IMR-90 (cell line): ENCODE measurements around the gene HAVCR1. TPM values are rescaled to one million over a fixed set of nuclear protein-coding genes. Genes with fewer than 3 reads are reported as not detected.

Experiments used
- ATAC-seq: fragments of 200-7000 bp; cut with Tn5 transposase; 2 replicates; pipeline ENCODE4 v1.9.1; 2020; ENCODE audit warnings: low read depth, mild to moderate bottlenecking, moderate library complexity
- BruUV-seq: library from RNA; stranded (reverse); fragments of 400-500 nt; replicated peaks from 2 replicates; lab custom pipeline; 2021; lab: Mats Ljungman, UMichigan
- CTCF ChIA-PET: fragments of 300-600 bp; formaldehyde crosslinking; extraction: SDS; loops from one replicate; lab custom pipeline; 2021; ENCODE audit warnings: antibody characterized with exemption; lab: Yijun Ruan, JAX
- POLR2A ChIA-PET: fragments of 300-600 bp; sonication (Branson Sonifier 250); formaldehyde crosslinking; loops from one replicate; lab custom pipeline; 2022; ENCODE audit warnings: antibody characterized with exemption; ENCODE audit not compliant: unreplicated experiment; lab: Charles Lee
- DNase-seq: peaks from one replicate; pipeline ENCODE4 v3.0.0; 2013
- H2AFZ ChIP-seq: replicated peaks from 2 replicates; pipeline ENCODE3; 2013; ENCODE audit warnings: low read length, mild to moderate bottlenecking; ENCODE audit not compliant: poor library complexity
- H2AK5ac ChIP-seq: 2 replicates; pipeline ENCODE4 v1.6.1; 2013; ENCODE audit warnings: low read depth, low read length, inconsistent platforms
- H2AK9ac ChIP-seq: replicated peaks from 2 replicates; pipeline ENCODE3; 2013; ENCODE audit warnings: mild to moderate bottlenecking, low read depth, low read length, moderate library complexity; ENCODE audit not compliant: poor library complexity
- H2BK120ac ChIP-seq: 2 replicates; pipeline ENCODE4 v1.6.1; 2013; ENCODE audit warnings: low read depth, low read length, inconsistent platforms
- H2BK15ac ChIP-seq: 3 replicates; pipeline ENCODE4 v1.6.1; 2013; ENCODE audit warnings: low read depth, low read length, inconsistent platforms
- H2BK20ac ChIP-seq: 2 replicates; pipeline ENCODE4 v1.6.1; 2013; ENCODE audit warnings: low read depth, mild to moderate bottlenecking, inconsistent platforms, low read length, moderate library complexity
- H2BK5ac ChIP-seq: 2 replicates; pipeline ENCODE4 v1.6.1; 2013; ENCODE audit warnings: mild to moderate bottlenecking, low read depth, low read length, inconsistent platforms; ENCODE audit not compliant: poor library complexity, severe bottlenecking
- H3K14ac ChIP-seq: replicated peaks from 2 replicates; pipeline ENCODE4 v1.6.1; 2013; ENCODE audit warnings: low read depth, low read length, inconsistent platforms
- H3K18ac ChIP-seq: 2 replicates; pipeline ENCODE4 v1.6.1; 2013; ENCODE audit warnings: low read depth, low read length, control low read depth
- H3K23ac ChIP-seq: 2 replicates; pipeline ENCODE4 v1.6.1; 2013; ENCODE audit warnings: low read depth, low read length, inconsistent platforms
- H3K27ac ChIP-seq: 2 replicates; pipeline ENCODE4 v1.5.1; 2013; ENCODE audit warnings: mild to moderate bottlenecking, control low read depth, low read length; ENCODE audit not compliant: insufficient read depth
- H3K27me3 ChIP-seq: 2 replicates; pipeline ENCODE4 v1.6.1; 2013; ENCODE audit warnings: low read length; ENCODE audit not compliant: control insufficient read depth, insufficient read depth
- H3K36me3 ChIP-seq: 2 replicates; pipeline ENCODE4 v1.6.1; 2013; ENCODE audit warnings: low read length, mixed read lengths; ENCODE audit not compliant: control insufficient read depth, insufficient read depth
- H3K4ac ChIP-seq: 2 replicates; pipeline ENCODE4 v1.6.1; 2013; ENCODE audit warnings: low read depth, low read length, inconsistent platforms
- H3K4me1 ChIP-seq: 2 replicates; pipeline ENCODE4 v1.6.1; 2013; ENCODE audit warnings: low read length, mixed read lengths; ENCODE audit not compliant: control insufficient read depth, insufficient read depth
- H3K4me2 ChIP-seq: 2 replicates; pipeline ENCODE4 v1.6.1; 2013; ENCODE audit warnings: low read depth, mild to moderate bottlenecking, control low read depth, low read length, moderate library complexity
- H3K4me3 ChIP-seq: 2 replicates; pipeline ENCODE4 v1.5.1; 2013; ENCODE audit warnings: low read depth, mild to moderate bottlenecking, control low read depth, low read length, moderate library complexity; ENCODE audit not compliant: insufficient read depth
- H3K56ac ChIP-seq: 2 replicates; pipeline ENCODE4 v1.6.1; 2013; ENCODE audit warnings: low read length, inconsistent platforms; ENCODE audit not compliant: insufficient read depth; ENCODE audit errors: extremely low read depth
- H3K79me1 ChIP-seq, 2 experiments: 2 replicates each; pipeline ENCODE4 v1.6.1; 2013; ENCODE audit warnings: low read length in 2 of 2, inconsistent platforms in 1 of 2, low read depth in 1 of 2
- H3K9ac ChIP-seq: 2 replicates; pipeline ENCODE4 v1.6.1; 2013; ENCODE audit warnings: low read depth, low read length, control low read depth
- H3K9me1 ChIP-seq: 2 replicates; pipeline ENCODE4 v1.6.1; 2013; ENCODE audit warnings: low read length, inconsistent platforms; ENCODE audit not compliant: insufficient read depth
- H3K9me3 ChIP-seq: 2 replicates; pipeline ENCODE4 v1.6.1; 2013; ENCODE audit warnings: low read length; ENCODE audit not compliant: control insufficient read depth, insufficient read depth
- H4K20me1 ChIP-seq: 2 replicates; pipeline ENCODE4 v1.6.1; 2013; ENCODE audit warnings: low read length, inconsistent platforms; ENCODE audit not compliant: insufficient read depth
- H4K5ac ChIP-seq: 2 replicates; pipeline ENCODE4 v1.6.1; 2013; ENCODE audit warnings: mild to moderate bottlenecking, low read depth, low read length, control low read depth
- H4K8ac ChIP-seq, 2 experiments: 2 replicates each; pipeline ENCODE4 v1.6.1; 2013; ENCODE audit warnings: low read depth in 2 of 2, low read length in 2 of 2, control low read depth in 1 of 2, inconsistent platforms in 1 of 2
- H4K91ac ChIP-seq: 2 replicates; pipeline ENCODE4 v1.6.1; 2013; ENCODE audit warnings: low read depth, low read length, inconsistent platforms; ENCODE audit not compliant: insufficient read depth
- BHLHE40 ChIP-seq: fragments of 150-350 bp; IDR thresholded peaks from 2 replicates; pipeline ENCODE4 v1.6.1; 2016; ENCODE audit warnings: mild to moderate bottlenecking, low read depth, low read length
- CEBPB ChIP-seq: IDR thresholded peaks from 2 replicates; pipeline ENCODE4 v1.6.1; 2012; ENCODE audit warnings: low read depth, low read length, improper control_type of control experiment
- CHD1 ChIP-seq: IDR thresholded peaks from 2 replicates; pipeline ENCODE4 v1.6.1; 2012; ENCODE audit warnings: low read depth, low read length, improper control_type of control experiment
- FOS ChIP-seq: fragments of 150-350 bp; IDR thresholded peaks from 2 replicates; pipeline ENCODE4 v1.6.1; 2016; ENCODE audit warnings: low read depth, low read length
- MAFK ChIP-seq: IDR thresholded peaks from 2 replicates; pipeline ENCODE4 v1.6.1; 2012; ENCODE audit warnings: low read depth, low read length, improper control_type of control experiment
- MAZ ChIP-seq: IDR thresholded peaks from 2 replicates; pipeline ENCODE4 v1.6.1; 2012; ENCODE audit warnings: low read depth, mild to moderate bottlenecking, low read length, improper control_type of control experiment, moderate library complexity, borderline replicate concordance
- MXI1 ChIP-seq: IDR thresholded peaks from 2 replicates; pipeline ENCODE4 v1.6.1; 2012; ENCODE audit warnings: low read depth, mild to moderate bottlenecking, low read length, moderate library complexity, borderline replicate concordance
- NFE2L2 ChIP-seq: fragments of 150-350 bp; IDR thresholded peaks from 2 replicates; pipeline ENCODE4 v1.6.1; 2016; ENCODE audit warnings: low read depth, mild to moderate bottlenecking, low read length
- POLR2A ChIP-seq: IDR thresholded peaks from 2 replicates; pipeline ENCODE4 v1.6.1; 2012; ENCODE audit warnings: mild to moderate bottlenecking, low read depth, low read length
- RAD21 ChIP-seq: IDR thresholded peaks from 2 replicates; pipeline ENCODE4 v1.6.1; 2012; ENCODE audit warnings: low read length, improper control_type of control experiment
- RCOR1 ChIP-seq: IDR thresholded peaks from 2 replicates; pipeline ENCODE4 v1.6.1; 2012; ENCODE audit warnings: mild to moderate bottlenecking, low read length, improper control_type of control experiment; ENCODE audit not compliant: insufficient replicate concordance
- RFX5 ChIP-seq: IDR thresholded peaks from 2 replicates; pipeline ENCODE4 v1.8.0; 2012; ENCODE audit warnings: low read depth, mild to moderate bottlenecking, low read length, moderate library complexity
- SMC3 ChIP-seq: fragments of 150-350 bp; IDR thresholded peaks from 2 replicates; pipeline ENCODE4 v1.6.1; 2016; ENCODE audit warnings: low read depth, mild to moderate bottlenecking, antibody characterized with exemption, low read length, moderate library complexity
- WGBS, 2 experiments: methylation state at CpG; one replicate each; pipeline versions ENCODE4 v1.1.5 to v1.1.7; 2013; ENCODE audit warnings: missing lambda C conversion rate in 2 of 2; ENCODE audit not compliant: insufficient read length in 1 of 2; ENCODE audit errors: extremely low coverage in 2 of 2; 5-methylcytosine and 5-hydroxymethylcytosine counted together
- dilution Hi-C: fragments of 300-500 bp; cut with HindIII; formaldehyde crosslinking; loops from one replicate; pipeline ENCODE4 v1.14.3; 2018; ENCODE audit warnings: low sequenced_read_pairs; ENCODE audit not compliant: unreplicated experiment
- in situ Hi-C: fragments of 300-500 bp; cut with MboI; formaldehyde crosslinking; loops from 3 replicates; pipeline ENCODE4 v1.14.3; 2019; ENCODE audit warnings: low sequenced_read_pairs, inconsistent platforms, mixed read lengths
- intact Hi-C: fragments of 100-400 bp; cut with micrococcal nuclease; formaldehyde crosslinking; loops from 2 replicates; pipeline ENCODE4 v1.10.0; 2022
- polyA plus RNA-seq, 3 experiments: library from polyadenylated mRNA; depleted of rRNA; stranded (reverse); fragments of >200 nt; gene quantifications; 2 replicates each; pipeline ENCODE4 v1.2.3, GENCODE V29; 2012; ENCODE audit warnings: low replicate concordance in 1 of 3
- total RNA-seq: library from RNA; depleted of rRNA; stranded (reverse); fragments of >200 nt; gene quantifications from 2 replicates; pipeline ENCODE4 v1.2.3, GENCODE V29; 2012
- TF ChIP-seq, protein P1 (sequence below): fragments of 150-350 bp; IDR thresholded peaks from 2 replicates; pipeline ENCODE4 v1.6.1; 2017; ENCODE audit warnings: mild to moderate bottlenecking, antibody characterized with exemption, low read length, low read depth
- TF ChIP-seq, protein P2 (sequence below): conservative IDR thresholded peaks from 2 replicates; pipeline ENCODE4 v1.5.1; 2012; ENCODE audit warnings: mild to moderate bottlenecking, low read depth, low read length, improper control_type of control experiment
- TF ChIP-seq, protein P3 (sequence below): fragments of 150-350 bp; IDR thresholded peaks from 2 replicates; pipeline ENCODE4 v1.6.1; 2016; ENCODE audit warnings: low read depth, mild to moderate bottlenecking, low read length, moderate library complexity, borderline replicate concordance

HAVCR1 gene
- total and polyA plus RNA-seq, 2 of the 4 experiments (the other 2 are of a cell fraction): not detected

DNA sequence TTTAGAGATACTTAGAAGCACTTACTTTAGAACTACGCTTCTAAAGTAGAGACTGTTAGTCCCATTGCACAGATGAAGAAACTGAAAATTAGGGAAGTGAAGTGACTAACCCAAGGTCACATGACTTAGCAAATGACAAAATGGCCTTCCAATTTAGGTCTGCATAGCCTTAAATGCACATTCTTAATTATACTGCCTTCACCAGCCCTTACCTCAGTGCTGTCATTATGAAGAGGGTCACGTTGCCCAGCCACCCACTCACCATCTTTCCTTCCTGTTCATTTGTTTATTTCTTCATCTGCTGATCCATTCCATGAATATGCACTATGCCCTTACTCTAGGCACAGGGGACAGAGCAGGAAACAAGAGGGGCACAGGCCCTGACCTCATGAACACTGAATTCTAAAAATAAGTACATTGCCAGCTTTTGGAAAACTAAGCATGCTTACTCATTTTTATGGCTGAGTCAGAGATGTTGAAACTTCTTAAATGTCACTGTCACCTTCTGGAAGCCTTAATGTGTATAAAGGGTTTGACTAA, 41.3 kb upstream of the HAVCR1 start:
- Histone ChIP-seq H2AK9ac (no peak overlapping the region), H3K4me3 (no peak overlapping the region), H3K4me1 (peaks cover 4% of the 10 kb centered on the region; the same call in 1 of the 2 replicates), H2AFZ (no peak overlapping the region), H2BK20ac (0 out of 2 replicates have a peak overlapping the region, but pooled peaks have one; percentile 20), H4K20me1 (no peaks in the 10 kb centered on the region), H4K91ac (no peak overlapping the region), H3K27ac (peak overlapping the region; percentile 23; the same call in 1 of the 2 replicates), H4K5ac (no peak overlapping the region), H3K9ac (no peak overlapping the region), H3K14ac (no peak overlapping the region), H2BK15ac (no peak overlapping the region), H2BK120ac (no peak overlapping the region), H3K56ac (no peak overlapping the region), H3K23ac (no peak overlapping the region), H3K9me1 (no peaks in the 10 kb centered on the region), H4K8ac (peak overlapping the region in 1 of 2 experiments; percentile 54; a peak in 1 of 4 replicates), H3K79me1 (no peaks in the 10 kb centered on the region), H3K4me2 (no peak overlapping the region), H3K36me3 (no peaks in the 10 kb centered on the region), H3K27me3 (no peaks in the 10 kb centered on the region), H2BK5ac (peak overlapping the region; percentile 34), H2AK5ac (0 out of 2 replicates have a peak overlapping the region, but pooled peaks have one; percentile 11), H3K4ac (no peak overlapping the region), H3K18ac (0 out of 2 replicates have a peak overlapping the region, but pooled peaks have one; percentile 6), H3K9me3 (no peaks in the 10 kb centered on the region)
- intact Hi-C loops: no loop called here
- ChIA-PET POLR2A (no interaction called here), CTCF (no interaction called here)
- WGBS, 2 experiments: 0% methylated on average over 1 of the region's 2 CpGs; no CpG with 5 or more reads in 1 of the 2 experiments
- DNase-seq: peak; percentile 61
- BruUV-seq: no TSS peak
- ATAC-seq: peak; percentile 86
- in situ Hi-C loops: no loop called here
- no peak for TF ChIP-seq CHD1
- no peak for TF ChIP-seq RCOR1
- TF ChIP-seq, protein P1, sequence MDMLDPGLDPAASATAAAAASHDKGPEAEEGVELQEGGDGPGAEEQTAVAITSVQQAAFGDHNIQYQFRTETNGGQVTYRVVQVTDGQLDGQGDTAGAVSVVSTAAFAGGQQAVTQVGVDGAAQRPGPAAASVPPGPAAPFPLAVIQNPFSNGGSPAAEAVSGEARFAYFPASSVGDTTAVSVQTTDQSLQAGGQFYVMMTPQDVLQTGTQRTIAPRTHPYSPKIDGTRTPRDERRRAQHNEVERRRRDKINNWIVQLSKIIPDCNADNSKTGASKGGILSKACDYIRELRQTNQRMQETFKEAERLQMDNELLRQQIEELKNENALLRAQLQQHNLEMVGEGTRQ: peak; percentile 28; the same call in 1 of the 2 replicates
- TF ChIP-seq NFE2L2: no peak
- TF ChIP-seq, protein P2, sequence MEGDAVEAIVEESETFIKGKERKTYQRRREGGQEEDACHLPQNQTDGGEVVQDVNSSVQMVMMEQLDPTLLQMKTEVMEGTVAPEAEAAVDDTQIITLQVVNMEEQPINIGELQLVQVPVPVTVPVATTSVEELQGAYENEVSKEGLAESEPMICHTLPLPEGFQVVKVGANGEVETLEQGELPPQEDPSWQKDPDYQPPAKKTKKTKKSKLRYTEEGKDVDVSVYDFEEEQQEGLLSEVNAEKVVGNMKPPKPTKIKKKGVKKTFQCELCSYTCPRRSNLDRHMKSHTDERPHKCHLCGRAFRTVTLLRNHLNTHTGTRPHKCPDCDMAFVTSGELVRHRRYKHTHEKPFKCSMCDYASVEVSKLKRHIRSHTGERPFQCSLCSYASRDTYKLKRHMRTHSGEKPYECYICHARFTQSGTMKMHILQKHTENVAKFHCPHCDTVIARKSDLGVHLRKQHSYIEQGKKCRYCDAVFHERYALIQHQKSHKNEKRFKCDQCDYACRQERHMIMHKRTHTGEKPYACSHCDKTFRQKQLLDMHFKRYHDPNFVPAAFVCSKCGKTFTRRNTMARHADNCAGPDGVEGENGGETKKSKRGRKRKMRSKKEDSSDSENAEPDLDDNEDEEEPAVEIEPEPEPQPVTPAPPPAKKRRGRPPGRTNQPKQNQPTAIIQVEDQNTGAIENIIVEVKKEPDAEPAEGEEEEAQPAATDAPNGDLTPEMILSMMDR: no peak
- TF ChIP-seq MAFK: no peak
- TF ChIP-seq FOS: peak; percentile 44; the same call in 1 of the 2 replicates
- TF ChIP-seq RAD21: no peak
- TF ChIP-seq MAZ: no peak
- TF ChIP-seq BHLHE40: no peak
- TF ChIP-seq CEBPB: peak; percentile 40; the same call in 1 of the 2 replicates
- TF ChIP-seq POLR2A: no peak
- no peak for TF ChIP-seq MXI1
- TF ChIP-seq, protein P3, sequence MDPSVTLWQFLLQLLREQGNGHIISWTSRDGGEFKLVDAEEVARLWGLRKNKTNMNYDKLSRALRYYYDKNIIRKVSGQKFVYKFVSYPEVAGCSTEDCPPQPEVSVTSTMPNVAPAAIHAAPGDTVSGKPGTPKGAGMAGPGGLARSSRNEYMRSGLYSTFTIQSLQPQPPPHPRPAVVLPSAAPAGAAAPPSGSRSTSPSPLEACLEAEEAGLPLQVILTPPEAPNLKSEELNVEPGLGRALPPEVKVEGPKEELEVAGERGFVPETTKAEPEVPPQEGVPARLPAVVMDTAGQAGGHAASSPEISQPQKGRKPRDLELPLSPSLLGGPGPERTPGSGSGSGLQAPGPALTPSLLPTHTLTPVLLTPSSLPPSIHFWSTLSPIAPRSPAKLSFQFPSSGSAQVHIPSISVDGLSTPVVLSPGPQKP: no peak
- no peak for TF ChIP-seq RFX5
- TF ChIP-seq SMC3: no peak
- dilution Hi-C loops: no loop called here
